VCaP (cell line): ENCODE results near the gene PDE11A.

Experiments used
- H3K27ac ChIP-seq: fragments of 450-650 bp; 2 replicates; pipeline ENCODE4 v1.5.1; 2017
- CTCF ChIP-seq: fragments of 450-650 bp; conservative IDR thresholded peaks from 2 replicates; pipeline ENCODE4 v1.5.1; 2017; ENCODE audit warnings: mild to moderate bottlenecking, moderate library complexity

Gene PDE11A

GRCh38 chr2:177575358-177575757 is 497.2 kb downstream of the PDE11A start:
- TF ChIP-seq CTCF = no peak
- H3K27ac ChIP-seq = no peak overlapping the region

- TF ChIP-seq CTCF = no peak
- no peak overlapping the region for H3K27ac ChIP-seq
Observed at GRCh38 chr2:177574356-177574755, 498.2 kb downstream of the PDE11A start.
